GM18951 (cell line): ENCODE measurements around the gene TENM4.

Experiments used
- POLR2A ChIP-seq: IDR thresholded peaks from 4 replicates; pipeline ENCODE4 v1.6.1; 2011; ENCODE audit warnings: mild to moderate bottlenecking; ENCODE audit not compliant: insufficient read length, insufficient read depth; ENCODE audit errors: extremely low read depth
- in situ Hi-C: fragments of 300-500 bp; cut with MboI; formaldehyde crosslinking; loops from one replicate; pipeline ENCODE4 v1.12.0; 2022; ENCODE audit warnings: low sequenced_read_pairs, mixed read lengths, inconsistent platforms; ENCODE audit not compliant: unreplicated experiment

Gene TENM4

DNA sequence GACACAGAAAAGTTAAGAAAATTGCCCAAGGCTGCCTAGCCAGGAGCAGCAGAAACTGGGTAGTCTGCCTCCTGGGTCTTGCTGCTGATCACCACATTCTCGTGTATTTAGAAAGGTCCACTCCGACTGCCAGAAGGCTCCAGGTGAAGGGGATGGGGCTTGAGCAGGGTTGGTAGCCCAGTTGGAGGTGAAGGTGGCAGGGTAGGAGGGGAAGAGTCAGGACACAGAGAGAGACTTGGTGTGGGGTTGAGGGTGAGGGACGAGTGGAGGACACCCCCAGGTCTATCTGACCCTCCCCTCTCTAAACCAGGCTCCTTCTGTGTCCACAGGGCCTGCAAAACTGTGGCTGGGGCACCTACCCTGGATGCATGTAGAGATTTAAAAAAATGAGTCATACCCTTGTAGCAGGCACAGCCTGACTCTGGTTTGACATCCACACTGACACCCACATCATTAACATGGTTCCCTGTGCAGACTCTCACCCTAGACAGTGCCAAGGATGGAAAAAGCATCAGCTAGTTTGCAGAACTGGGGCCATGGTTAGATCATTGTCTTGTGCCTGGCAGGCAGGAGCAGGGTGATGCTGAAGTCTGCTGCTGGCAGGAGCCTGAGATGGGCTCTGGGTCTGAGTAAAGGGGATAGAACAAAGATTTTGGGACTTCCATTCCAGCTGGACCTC is 273.2 kb downstream of the TENM4 start:
- no peak for TF ChIP-seq POLR2A
- in situ Hi-C loops, result no loop called here

DNA sequence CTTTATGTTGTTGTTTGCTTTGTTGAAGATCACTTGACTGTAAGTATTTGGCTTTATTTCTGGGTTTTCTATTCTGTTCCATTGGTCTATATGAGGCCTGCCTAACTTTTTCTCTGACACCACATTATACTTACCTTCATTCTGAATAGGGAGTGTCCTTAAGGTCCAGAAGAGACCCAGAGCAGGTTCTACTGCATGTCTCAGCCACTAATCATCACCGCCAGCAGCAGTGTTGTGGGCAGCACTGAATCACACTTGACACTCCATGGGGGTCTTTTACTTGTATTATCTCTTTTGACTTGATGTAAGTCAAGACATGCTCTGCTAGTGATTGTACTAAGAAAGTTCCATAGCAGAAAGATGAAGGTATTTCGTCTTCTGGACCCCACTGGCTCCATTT is 274.9 kb downstream of the TENM4 start:
- TF ChIP-seq POLR2A, result no peak
- in situ Hi-C loops, result no loop called here

DNA sequence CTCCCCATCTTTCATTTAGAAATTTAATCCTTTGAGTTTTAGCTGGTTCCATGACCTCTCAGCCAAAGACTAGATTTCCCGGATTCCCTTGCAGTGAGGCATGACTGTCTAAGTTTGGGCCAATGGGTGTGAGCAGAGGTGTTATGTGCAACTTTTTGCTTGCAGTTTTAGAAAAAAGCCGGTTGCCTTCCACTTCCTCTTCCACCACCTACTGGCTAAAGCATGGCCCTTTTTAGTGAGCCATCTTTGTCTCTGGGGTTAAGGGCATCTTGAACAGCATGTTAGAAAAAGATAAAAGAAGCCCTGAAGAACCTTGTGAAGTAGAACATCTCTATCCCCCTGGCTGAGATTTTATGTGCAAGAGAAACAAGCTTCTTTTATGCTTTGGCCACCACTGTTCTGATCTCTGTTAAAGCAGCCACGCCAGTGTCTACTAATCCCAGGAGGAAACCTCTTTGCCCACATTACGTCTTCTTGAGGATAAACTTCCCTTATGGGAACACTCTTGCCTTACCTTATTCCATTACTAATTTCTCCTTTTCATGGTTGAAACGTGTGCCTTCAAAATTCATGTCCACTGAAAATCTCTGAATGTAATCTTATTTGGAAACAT is 279.9 kb downstream of the TENM4 start:
- no peak for TF ChIP-seq POLR2A

DNA sequence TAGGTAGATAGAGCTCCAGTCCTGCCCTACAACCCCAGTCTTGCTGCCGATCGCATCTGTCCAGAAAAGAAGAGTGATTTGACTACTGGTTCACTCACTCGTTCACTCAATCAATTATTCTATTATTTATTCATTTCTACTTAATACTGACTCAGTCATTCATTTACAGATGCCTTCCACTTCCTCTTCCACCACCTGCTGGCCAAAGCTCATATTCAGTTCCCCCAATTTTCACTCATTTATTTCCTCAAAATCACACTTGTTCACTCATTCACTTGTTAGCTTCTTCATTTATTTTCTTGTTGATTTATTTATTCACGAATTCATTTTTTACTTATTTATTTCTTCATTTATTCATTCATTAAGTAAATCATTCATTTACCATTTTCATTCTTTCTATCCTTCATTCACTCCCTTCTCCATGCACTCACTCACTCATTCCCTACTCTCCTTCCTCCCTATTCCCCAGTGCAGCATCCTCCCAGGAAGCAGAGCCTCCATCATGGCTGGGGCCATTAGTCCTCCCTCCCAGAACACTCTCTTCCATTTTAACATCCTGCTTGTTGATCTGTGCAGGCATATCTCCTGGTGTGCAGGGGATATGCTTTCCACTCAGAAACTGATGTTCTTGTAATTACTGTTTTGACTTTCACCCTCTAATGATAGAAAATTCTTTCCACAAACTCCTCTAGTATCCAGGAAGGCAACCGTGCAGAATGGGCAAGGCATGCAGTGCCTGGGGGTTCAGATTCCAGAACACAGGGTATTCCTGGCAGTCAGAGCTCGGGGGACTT is 281.0 kb downstream of the TENM4 start:
- in situ Hi-C loops, result no loop called here
- TF ChIP-seq POLR2A, result no peak

More for the DNA sequence above, 279.9 kb downstream of the TENM4 start:
- in situ Hi-C loops, result no loop called here

DNA sequence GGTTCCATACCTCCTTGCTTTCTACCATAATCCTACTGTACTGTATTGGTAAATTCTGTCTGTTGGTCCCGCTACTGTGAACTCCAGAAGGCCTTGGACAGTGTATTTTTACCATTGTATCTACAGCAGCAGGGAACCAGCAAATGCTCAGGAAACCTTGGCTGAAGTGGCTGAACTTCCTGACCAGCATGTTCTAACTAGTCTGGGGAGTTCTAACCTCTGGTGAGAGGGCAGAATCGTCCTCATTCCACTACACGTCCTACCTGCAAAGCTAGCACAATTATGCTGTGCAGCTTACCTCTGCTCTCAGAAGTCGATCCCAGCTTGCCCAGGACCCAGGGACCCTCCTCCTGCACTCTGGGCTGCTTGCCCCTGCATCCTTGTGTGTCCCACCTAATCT is 283.1 kb downstream of the TENM4 start:
- no peak for TF ChIP-seq POLR2A

DNA sequence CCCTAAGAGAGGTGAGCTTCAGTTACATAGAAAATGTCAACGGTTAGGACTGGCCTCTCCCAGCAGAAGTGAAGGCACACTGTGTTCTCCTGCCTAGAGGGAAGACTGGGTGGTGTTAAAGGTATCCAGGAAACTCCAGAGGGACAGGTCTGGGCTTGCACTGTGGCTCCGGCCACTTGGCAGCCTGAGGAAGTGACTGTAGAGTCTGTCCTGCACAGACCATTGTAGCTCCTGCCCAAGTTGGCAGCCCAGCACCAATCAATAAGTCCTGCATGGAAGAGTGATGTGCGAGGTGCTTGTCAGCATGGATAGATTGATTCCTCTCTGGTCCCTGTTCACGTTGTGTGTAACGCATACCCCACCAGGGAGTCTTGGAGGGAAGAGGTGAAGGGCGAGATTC is 284.8 kb downstream of the TENM4 start:
- in situ Hi-C loops, result no loop called here
- TF ChIP-seq POLR2A, result no peak

More for the DNA sequence above, 283.1 kb downstream of the TENM4 start:
- in situ Hi-C loops, result no loop called here

DNA sequence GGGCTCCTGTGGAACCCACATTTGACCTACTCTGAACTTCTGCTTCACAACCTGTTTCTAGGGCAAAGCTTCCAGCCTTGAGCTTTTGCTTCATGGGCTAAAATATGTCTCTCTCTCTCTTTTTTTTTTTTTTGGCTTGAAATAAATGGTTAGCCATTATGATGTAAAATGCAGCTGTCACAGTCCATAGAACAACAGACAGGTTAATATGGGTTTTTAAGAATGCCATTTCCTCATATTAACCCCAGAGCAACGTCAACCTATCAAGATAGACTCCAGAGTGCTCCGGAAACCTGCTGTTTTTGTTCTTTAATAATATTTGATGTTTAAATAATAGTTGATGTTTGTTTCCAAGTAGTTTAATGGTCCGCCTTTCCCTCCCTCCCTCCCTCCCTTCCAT is 285.6 kb downstream of the TENM4 start:
- no peak for TF ChIP-seq POLR2A
- in situ Hi-C loops, result no loop called here

DNA sequence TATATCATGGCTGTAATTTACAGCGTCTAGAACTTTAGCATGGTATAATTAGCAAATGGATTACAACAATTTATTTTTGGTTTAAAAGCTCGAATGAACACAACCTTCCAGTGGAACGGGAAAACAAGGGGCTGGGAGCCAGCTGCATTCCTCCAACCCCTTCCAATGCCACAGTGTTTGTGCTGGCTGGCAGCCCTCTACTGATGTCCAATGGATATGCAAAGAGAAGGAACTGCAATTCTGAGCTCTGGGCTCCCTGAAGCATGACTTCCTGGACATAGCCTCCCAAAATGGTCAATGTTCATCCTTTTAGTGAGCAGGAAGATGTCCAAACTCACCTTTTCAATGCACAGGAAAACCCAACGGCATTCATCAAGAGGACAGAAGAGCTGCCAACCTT is 288.3 kb downstream of the TENM4 start:
- in situ Hi-C loops, result no loop called here
- TF ChIP-seq POLR2A, result no peak

DNA sequence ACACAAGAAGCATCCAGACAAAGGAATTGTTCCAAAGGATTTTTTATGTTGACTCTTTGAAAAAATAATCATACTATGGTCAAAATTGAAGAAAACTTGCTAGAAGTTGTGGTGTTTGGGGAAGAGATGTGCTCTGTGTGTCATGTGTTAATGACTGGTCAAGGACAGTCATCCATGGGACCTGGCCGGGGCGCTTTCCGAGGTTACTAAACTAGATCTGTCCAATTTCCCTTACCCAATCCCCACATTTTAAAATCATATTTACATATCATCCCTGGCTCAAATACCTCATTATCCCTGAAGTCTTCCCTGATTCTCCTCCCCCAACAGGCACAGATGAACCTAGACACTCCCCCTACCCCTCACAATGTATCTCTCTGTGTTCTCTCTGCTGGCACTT is 289.4 kb downstream of the TENM4 start:
- TF ChIP-seq POLR2A, result no peak
- in situ Hi-C loops, result no loop called here

DNA sequence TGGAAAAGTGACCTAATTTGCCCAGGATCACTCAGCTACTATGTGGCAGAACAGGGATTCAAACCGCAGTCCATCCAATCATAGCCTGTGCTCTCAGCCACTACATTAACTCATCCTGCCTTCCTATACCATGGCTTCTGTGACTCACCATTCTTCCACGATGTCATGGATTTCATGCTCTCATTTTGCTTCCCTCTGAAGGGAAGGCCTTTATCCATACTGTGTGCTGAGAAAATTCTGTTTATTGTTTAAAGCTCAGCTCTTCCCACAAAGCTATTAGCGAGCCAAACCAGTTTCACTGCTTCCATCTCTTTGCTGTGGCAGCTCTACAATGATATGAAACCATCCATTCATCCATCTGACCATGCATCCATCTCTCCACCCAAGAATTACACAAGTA is 289.9 kb downstream of the TENM4 start:
- TF ChIP-seq POLR2A, result no peak
- in situ Hi-C loops, result no loop called here

DNA sequence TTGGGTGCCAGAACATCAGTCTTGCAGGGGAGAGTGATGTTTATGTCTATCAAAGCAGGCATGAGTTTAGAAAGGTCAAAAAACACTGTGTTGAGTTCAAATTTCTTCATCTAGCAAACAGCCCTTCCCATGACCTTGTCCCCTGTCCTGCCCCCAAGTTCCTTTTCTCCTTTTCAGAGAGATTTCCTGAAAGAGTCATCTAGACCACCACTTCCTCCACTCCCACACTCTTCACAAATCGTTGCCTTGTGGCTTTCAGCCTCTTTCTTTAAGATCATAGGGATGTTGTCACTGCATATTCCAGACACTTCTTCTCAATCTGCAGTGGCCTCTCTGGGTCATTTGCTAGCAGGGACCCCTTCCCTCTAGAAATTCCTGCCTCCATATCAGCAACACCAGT is 290.5 kb downstream of the TENM4 start:
- no peak for TF ChIP-seq POLR2A
- in situ Hi-C loops, result no loop called here

DNA sequence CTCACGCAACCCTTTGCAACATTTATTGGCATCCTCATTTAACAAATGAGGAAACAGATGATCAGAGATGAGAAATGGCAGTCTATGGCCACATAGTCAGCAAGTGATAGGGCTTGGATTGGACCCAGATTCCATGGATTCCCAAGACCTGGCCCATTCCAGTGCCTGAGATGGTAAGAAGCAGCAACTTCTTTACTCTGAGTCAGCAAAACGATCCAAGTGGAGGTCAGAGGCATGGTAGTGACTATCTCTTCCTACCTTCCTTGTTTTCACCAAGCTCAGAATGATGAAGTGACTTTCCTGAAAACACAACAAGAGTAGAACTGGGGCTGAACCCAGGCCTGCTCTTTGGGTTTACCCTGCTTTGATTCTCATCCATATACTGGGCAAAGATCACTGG is 293.1 kb downstream of the TENM4 start:
- in situ Hi-C loops, result no loop called here
- TF ChIP-seq POLR2A, result no peak

DNA sequence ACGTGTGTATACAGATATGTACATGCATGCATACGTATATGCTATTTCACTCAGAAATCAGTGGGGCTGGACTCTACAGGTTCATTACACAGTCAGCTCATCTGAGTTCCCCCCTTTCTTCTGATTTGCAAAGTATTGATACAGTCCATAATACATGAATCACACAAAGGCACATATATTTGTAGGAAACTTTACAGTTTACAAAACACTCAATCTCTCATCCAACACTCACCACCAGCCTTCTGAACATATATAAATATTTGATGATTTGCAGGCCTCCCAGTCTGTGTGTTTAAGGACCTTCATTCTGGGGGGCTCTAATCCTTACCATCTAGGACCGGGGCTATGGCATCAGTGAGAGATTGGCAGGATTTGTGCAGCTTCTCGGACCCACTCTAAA is 293.8 kb downstream of the TENM4 start:
- in situ Hi-C loops, result no loop called here
- TF ChIP-seq POLR2A, result no peak

DNA sequence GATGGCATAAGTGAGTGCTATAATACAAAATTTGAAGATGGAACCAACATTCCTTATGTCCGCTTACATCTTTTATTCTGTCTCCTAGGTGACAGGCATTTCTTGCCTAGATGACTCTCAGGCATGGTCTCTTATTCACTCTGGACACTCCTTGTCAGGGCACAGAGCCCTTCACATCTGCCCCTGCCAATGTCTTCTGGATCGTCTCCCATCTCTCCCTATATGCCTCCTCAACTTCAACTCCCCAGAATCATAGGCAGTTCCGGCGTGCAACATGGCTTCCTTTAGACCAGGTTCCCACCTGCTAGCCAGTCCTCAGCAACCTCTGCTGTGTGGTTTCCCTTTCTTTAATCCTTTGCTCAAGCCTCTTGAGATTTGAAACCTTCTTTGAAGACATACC is 300.9 kb downstream of the TENM4 start:
- TF ChIP-seq POLR2A, result no peak
- in situ Hi-C loops, result no loop called here

DNA sequence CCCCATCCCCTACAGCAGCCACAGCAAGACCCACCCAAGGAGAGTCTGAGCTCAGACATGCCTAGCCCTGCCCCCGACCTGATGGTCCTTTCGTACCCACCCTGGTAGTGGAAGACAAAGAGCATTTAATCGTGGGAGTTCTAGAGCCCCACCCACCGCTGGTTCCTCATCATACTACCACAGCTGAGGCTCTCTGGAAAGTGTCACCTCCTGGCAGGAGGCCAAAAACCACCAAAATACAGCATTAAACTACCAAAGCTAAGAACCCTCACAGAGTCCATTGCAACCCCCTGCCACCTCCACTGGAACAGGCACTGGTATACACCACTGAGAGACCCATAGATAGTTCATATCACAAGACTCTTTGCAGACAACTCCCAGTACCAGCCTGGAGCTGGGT is 311.1 kb downstream of the TENM4 start:
- in situ Hi-C loops, result no loop called here
- no peak for TF ChIP-seq POLR2A
